ENCODE measurements around the gene EDAR. TPM values are rescaled to one million over a fixed set of nuclear protein-coding genes. Genes with fewer than 3 reads are reported as not detected.

Gene EDAR
- total and polyA plus RNA-seq, 3 experiments from 2014 or later = 0.07 to 0.64 (median 0.16) TPM

DNA sequence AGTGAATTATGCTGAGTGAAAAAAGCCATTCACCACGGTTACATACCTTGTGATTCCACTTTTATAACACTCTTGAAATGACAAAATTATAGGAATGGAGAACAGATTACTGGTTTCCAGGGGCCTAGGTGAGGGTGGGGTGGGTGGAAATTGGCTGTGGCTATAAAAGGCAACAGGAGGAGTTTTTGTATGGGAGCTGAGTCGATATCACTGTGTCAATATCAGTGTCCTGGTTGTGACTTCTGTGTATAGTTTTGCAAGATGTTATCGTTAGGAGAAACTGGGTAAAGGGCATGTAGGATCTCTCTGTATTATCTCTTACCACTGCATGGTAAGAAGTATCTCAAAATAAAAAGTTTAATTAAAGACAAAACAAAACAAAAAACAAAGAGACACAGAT, 84.3 kb downstream of the EDAR start:
- H3K27me3 Mint-ChIP-seq = peaks cover 0 to 4% of the 10 kb centered on the region in 2 donors
- H3K27me3 ChIP-seq (ENCODE audit: insufficient read depth, low read length, poor library complexity, severe bottlenecking) = no peaks in the 10 kb centered on the region
- peaks cover 0 to 8% (median 0%) of the 10 kb centered on the region in 3 donors for H3K36me3 Mint-ChIP-seq
- no peak overlapping the region for H3K4me3 Mint-ChIP-seq
- DNase-seq = no peak
- peaks cover 4 to 10% (median 5%) of the 10 kb centered on the region in 5 donors for H3K9me3 Mint-ChIP-seq
- CTCF ChIA-PET = no interaction called here
- H3K36me3 ChIP-seq (ENCODE audit: insufficient read depth, low read length) = no peaks in the 10 kb centered on the region
- H3K9me3 ChIP-seq (ENCODE audit: low read length) = no peaks in the 10 kb centered on the region
- no peaks in the 10 kb centered on the region for H3K4me1 Mint-ChIP-seq
- H3K27ac Mint-ChIP-seq = no peak overlapping the region
- POLR2A ChIA-PET = no interaction called here
- H3K27ac ChIP-seq (ENCODE audit: low read depth, low read length) = no peak overlapping the region
- H3K4me3 ChIP-seq (ENCODE audit: low read length) = no peak overlapping the region
- no peaks in the 10 kb centered on the region for H3K4me1 ChIP-seq (ENCODE audit: insufficient read depth, low read length)

DNA sequence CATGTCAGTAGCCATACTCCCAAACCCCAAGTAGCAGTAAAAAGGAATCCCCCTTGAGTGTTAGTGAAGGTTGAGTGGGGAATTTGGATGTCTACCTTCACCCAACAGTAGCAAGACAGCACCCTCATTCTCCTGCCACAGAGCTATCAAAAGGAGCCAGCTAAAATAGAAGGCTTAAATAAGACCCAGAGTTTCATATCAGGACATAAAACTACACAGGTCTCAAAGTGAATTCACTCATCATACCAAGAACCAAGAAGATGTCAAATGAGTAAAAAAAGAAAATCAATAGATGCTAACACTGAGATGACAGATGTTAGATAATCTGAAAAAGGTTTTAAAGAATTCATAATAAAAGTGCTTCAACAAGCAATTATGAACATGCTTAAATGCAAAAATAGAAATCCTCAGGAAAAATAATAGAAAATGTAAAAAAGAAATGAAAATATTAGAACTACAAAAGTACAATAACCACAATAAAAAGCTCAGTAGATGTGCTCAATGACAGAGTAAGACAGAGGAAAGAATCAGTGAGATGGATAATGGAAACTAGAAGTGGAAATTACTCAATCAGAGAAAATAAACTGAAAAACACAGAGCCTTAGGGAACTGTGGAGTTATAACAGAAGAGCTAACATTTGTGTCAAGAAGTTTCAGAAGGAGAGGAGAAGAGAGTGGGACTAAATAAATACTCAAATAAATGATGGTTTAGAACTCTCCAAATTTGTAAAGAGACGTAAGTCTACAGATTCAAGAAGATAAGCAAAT, 90.5 kb downstream of the EDAR start:
- peaks cover 6 to 25% of the 10 kb centered on the region in 2 donors for H3K27me3 Mint-ChIP-seq
- CTCF ChIA-PET = no interaction called here
- H3K9me3 ChIP-seq (ENCODE audit: low read length) = no peaks in the 10 kb centered on the region
- H3K27ac Mint-ChIP-seq = no peak overlapping the region
- no peak overlapping the region for H3K4me3 ChIP-seq (ENCODE audit: low read length)
- POLR2A ChIA-PET = no interaction called here
- H3K27ac ChIP-seq (ENCODE audit: low read depth, low read length) = no peak overlapping the region
- no peak for DNase-seq
- H3K36me3 ChIP-seq (ENCODE audit: insufficient read depth, low read length) = peaks cover 5% of the 10 kb centered on the region
- H3K4me1 ChIP-seq (ENCODE audit: insufficient read depth, low read length) = no peaks in the 10 kb centered on the region
- no peaks in the 10 kb centered on the region for H3K4me1 Mint-ChIP-seq
- H3K9me3 Mint-ChIP-seq = peaks cover 5 to 16% (median 10%) of the 10 kb centered on the region in 5 donors
- H3K4me3 Mint-ChIP-seq = no peak overlapping the region
- no peaks in the 10 kb centered on the region for H3K27me3 ChIP-seq (ENCODE audit: insufficient read depth, low read length, poor library complexity, severe bottlenecking)
- H3K36me3 Mint-ChIP-seq = peaks cover 0 to 30% (median 0%) of the 10 kb centered on the region in 3 donors

DNA sequence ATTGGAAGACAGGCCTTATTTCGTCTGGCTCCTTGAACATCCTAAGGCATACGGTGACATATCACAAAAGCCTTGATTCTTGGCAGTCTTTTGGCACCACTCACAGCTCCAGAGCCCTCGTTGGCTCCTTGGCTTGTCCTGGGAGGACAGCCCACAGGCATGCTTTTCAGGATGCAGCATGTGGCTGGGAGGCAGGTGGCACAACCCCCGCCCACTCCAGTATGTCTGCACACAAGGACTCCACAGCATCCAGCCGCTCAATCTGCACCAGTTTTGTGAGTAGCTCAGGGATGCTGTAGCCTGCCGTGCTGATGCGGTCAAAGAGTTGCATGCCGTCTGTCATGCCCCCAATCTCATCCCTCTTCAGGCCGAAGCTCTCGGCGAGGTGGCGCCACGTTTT, 92.3 kb downstream of the EDAR start:
- Histone ChIP-seq H3K9me3 (ENCODE audit: low read length) (no peaks in the 10 kb centered on the region), H3K36me3 (ENCODE audit: insufficient read depth, low read length) (peaks cover 5% of the 10 kb centered on the region), H3K4me1 (ENCODE audit: insufficient read depth, low read length) (no peaks in the 10 kb centered on the region), H3K4me3 (ENCODE audit: low read length) (no peak overlapping the region), H3K27me3 (ENCODE audit: insufficient read depth, low read length, poor library complexity, severe bottlenecking) (no peaks in the 10 kb centered on the region), H3K27ac (ENCODE audit: low read depth, low read length) (no peak overlapping the region)
- DNase-seq = no peak
- Mint-ChIP-seq H3K4me1 (no peaks in the 10 kb centered on the region), H3K27ac (no peak overlapping the region), H3K36me3 (peaks cover 0 to 34% (median 2%) of the 10 kb centered on the region in 3 donors), H3K27me3 (peaks cover 6 to 25% of the 10 kb centered on the region in 2 donors), H3K9me3 (peaks cover 5 to 19% (median 10%) of the 10 kb centered on the region in 5 donors), H3K4me3 (no peak overlapping the region)
- ChIA-PET CTCF (no interaction called here), POLR2A (no interaction called here)

DNA sequence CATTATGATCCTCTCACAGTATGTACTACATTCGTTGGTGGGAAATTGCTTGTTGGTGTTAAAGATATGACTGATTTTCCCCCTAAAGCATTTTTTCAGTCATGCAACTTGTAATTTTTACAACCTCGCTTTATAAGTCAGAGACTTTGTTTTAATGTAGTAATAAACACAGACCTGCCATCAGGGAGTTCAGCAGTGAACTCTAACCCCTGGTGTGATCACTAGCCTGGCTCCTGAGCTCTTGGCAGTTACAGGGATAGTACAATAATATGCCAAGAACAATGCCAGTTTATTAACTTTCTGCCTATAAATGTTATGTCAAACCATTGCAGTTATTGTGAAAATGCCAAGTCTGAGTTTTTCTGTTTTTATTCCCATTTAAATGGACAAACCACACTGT, 93.8 kb downstream of the EDAR start:
- H3K4me3 Mint-ChIP-seq = no peak overlapping the region
- no peaks in the 10 kb centered on the region for H3K27me3 ChIP-seq (ENCODE audit: insufficient read depth, low read length, poor library complexity, severe bottlenecking)
- no peaks in the 10 kb centered on the region for H3K4me1 ChIP-seq (ENCODE audit: insufficient read depth, low read length)
- H3K27me3 Mint-ChIP-seq = peaks cover 8 to 20% of the 10 kb centered on the region in 2 donors
- peaks cover 2 to 44% (median 4%) of the 10 kb centered on the region in 3 donors for H3K36me3 Mint-ChIP-seq
- H3K27ac Mint-ChIP-seq = no peak overlapping the region
- peaks cover 5% of the 10 kb centered on the region for H3K36me3 ChIP-seq (ENCODE audit: insufficient read depth, low read length)
- H3K9me3 ChIP-seq (ENCODE audit: low read length) = peaks cover 2% of the 10 kb centered on the region
- no peak overlapping the region for H3K27ac ChIP-seq (ENCODE audit: low read depth, low read length)
- no peak overlapping the region for H3K4me3 ChIP-seq (ENCODE audit: low read length)
- POLR2A ChIA-PET = no interaction called here
- CTCF ChIA-PET = no interaction called here
- H3K9me3 Mint-ChIP-seq = peaks cover 10 to 25% (median 21%) of the 10 kb centered on the region in 5 donors
- no peak for DNase-seq
- no peaks in the 10 kb centered on the region for H3K4me1 Mint-ChIP-seq

DNA sequence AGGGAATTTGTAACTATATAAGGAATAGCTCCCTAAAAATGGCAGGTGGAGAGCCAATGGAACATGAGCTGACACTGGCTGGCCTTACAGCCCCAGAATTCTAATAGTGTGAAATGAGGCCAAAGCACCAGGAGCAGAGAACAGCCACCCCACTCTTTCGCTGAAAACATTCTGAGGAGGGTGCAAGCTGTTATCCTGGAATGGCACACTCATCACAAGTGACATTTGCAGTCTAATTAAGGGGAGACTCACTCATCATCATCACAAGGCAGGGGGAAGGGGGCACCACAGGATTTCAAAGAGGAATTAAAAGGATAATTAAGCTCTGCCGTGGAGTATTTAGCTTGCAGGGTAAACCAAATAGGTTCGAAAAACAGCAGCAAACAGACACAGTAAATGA, 94.3 kb downstream of the EDAR start:
- Mint-ChIP-seq H3K36me3 (peaks cover 3 to 42% (median 5%) of the 10 kb centered on the region in 3 donors), H3K9me3 (peaks cover 12 to 26% (median 24%) of the 10 kb centered on the region in 5 donors), H3K4me3 (no peak overlapping the region), H3K27ac (no peak overlapping the region), H3K4me1 (no peaks in the 10 kb centered on the region), H3K27me3 (peaks cover 9 to 20% of the 10 kb centered on the region in 2 donors)
- H3K9me3 ChIP-seq (ENCODE audit: low read length) = peaks cover 7% of the 10 kb centered on the region
- no peaks in the 10 kb centered on the region for H3K27me3 ChIP-seq (ENCODE audit: insufficient read depth, low read length, poor library complexity, severe bottlenecking)
- no peaks in the 10 kb centered on the region for H3K4me1 ChIP-seq (ENCODE audit: insufficient read depth, low read length)
- no peak overlapping the region for H3K4me3 ChIP-seq (ENCODE audit: low read length)
- POLR2A ChIA-PET = interaction anchor here (0.6 kb wide), 1 partner anchor 109 kb away, joined by 3 read pairs; no protein-coding TSS in a partner anchor
- CTCF ChIA-PET = interaction anchor here (0.6 to 1.1 kb wide), 2 partner anchors 12 to 615 kb away, joined by 3 read pairs; no protein-coding TSS in a partner anchor
- no peak for DNase-seq
- no peak overlapping the region for H3K27ac ChIP-seq (ENCODE audit: low read depth, low read length)
- H3K36me3 ChIP-seq (ENCODE audit: insufficient read depth, low read length) = peaks cover 5% of the 10 kb centered on the region

DNA sequence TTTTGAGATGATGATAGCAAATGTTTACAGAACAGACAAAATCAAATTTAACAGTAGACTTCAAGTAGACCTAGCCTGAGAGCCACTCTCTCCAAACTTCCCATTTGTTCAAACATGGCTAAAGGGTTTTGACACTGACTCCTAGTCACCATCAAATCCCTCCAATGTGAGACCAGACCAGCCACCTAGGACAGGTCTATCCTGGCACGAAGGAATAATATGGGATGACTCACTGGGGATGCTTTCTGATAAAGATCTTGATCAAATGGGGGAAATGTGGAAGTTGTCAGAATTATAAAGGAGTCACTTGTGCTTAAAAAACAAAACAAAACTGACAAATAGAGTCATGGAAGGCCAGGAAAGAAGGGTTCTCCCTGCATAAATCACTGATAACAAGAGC, 95.7 kb downstream of the EDAR start:
- peaks cover 10% of the 10 kb centered on the region for H3K9me3 ChIP-seq (ENCODE audit: low read length)
- Mint-ChIP-seq H3K36me3 (peaks cover 6 to 49% (median 7%) of the 10 kb centered on the region in 3 donors), H3K27me3 (peaks cover 11 to 13% of the 10 kb centered on the region in 2 donors), H3K9me3 (peaks cover 23 to 35% (median 30%) of the 10 kb centered on the region in 5 donors), H3K27ac (no peak overlapping the region), H3K4me3 (no peak overlapping the region), H3K4me1 (no peaks in the 10 kb centered on the region)
- no peaks in the 10 kb centered on the region for H3K4me1 ChIP-seq (ENCODE audit: insufficient read depth, low read length)
- H3K36me3 ChIP-seq (ENCODE audit: insufficient read depth, low read length) = peaks cover 5% of the 10 kb centered on the region
- CTCF ChIA-PET = no interaction called here
- no peaks in the 10 kb centered on the region for H3K27me3 ChIP-seq (ENCODE audit: insufficient read depth, low read length, poor library complexity, severe bottlenecking)
- no peak for DNase-seq
- no peak overlapping the region for H3K27ac ChIP-seq (ENCODE audit: low read depth, low read length)
- POLR2A ChIA-PET = no interaction called here
- H3K4me3 ChIP-seq (ENCODE audit: low read length) = no peak overlapping the region

DNA sequence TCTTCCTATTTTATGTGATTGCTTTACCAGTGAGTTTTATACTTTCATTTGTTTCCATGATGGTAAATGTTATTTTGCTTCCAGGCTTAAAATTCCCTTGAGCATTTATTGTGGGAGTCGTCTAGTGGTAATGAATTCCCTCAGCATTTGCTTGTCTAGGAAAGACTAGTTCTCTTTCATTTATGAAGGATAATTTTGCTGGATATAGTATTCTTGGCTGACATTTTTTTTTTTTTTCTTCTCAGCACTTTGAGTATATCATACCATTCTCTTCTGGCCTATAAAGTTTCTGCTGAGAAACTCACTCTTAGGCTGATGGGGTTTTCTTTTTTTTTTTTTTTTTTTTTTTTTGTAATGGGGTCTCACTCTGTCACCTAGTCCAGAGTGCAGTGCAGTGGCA, 99.1 kb downstream of the EDAR start:
- no peak overlapping the region for H3K27ac Mint-ChIP-seq
- Histone ChIP-seq H3K9me3 (ENCODE audit: low read length) (peaks cover 10% of the 10 kb centered on the region), H3K4me1 (ENCODE audit: insufficient read depth, low read length) (no peaks in the 10 kb centered on the region), H3K36me3 (ENCODE audit: insufficient read depth, low read length) (no peaks in the 10 kb centered on the region), H3K27me3 (ENCODE audit: insufficient read depth, low read length, poor library complexity, severe bottlenecking) (no peaks in the 10 kb centered on the region), H3K27ac (ENCODE audit: low read depth, low read length) (no peak overlapping the region), H3K4me3 (ENCODE audit: low read length) (no peak overlapping the region)
- DNase-seq = no peak
- H3K4me3 Mint-ChIP-seq = no peak overlapping the region
- ChIA-PET POLR2A (no interaction called here), CTCF (no interaction called here)
- no peaks in the 10 kb centered on the region for H3K4me1 Mint-ChIP-seq
- peaks cover 3 to 9% of the 10 kb centered on the region in 2 donors for H3K27me3 Mint-ChIP-seq
- peaks cover 31 to 40% (median 32%) of the 10 kb centered on the region in 5 donors for H3K9me3 Mint-ChIP-seq
- peaks cover 6 to 46% (median 7%) of the 10 kb centered on the region in 3 donors for H3K36me3 Mint-ChIP-seq

DNA sequence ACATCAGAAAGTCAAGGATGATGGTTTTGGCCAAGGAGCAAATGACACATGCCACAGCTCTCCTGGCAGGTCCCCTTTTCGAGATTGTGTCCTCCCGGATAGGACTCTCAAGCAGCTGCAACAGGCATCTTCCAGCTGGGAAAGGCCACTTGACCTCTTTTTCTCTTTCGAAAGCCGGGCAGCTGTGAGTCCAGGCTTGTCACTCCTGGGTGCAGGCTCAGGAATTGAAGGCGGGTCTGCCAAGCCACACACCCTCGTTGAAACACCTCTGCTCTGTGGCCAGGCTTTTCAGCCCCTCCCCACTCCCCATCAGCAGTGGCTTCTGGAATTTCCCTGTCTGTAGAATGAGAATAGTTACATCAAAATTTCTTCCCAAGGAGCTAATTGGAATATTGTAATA, 104.4 kb downstream of the EDAR start:
- POLR2A ChIA-PET = no interaction called here
- no peak overlapping the region for H3K27ac Mint-ChIP-seq
- no peak overlapping the region for H3K4me3 Mint-ChIP-seq
- Histone ChIP-seq H3K27ac (ENCODE audit: low read depth, low read length) (no peak overlapping the region), H3K36me3 (ENCODE audit: insufficient read depth, low read length) (no peaks in the 10 kb centered on the region), H3K27me3 (ENCODE audit: insufficient read depth, low read length, poor library complexity, severe bottlenecking) (no peaks in the 10 kb centered on the region), H3K9me3 (ENCODE audit: low read length) (peaks cover 2% of the 10 kb centered on the region), H3K4me3 (ENCODE audit: low read length) (no peak overlapping the region), H3K4me1 (ENCODE audit: insufficient read depth, low read length) (no peaks in the 10 kb centered on the region)
- H3K27me3 Mint-ChIP-seq = peaks cover 0 to 4% of the 10 kb centered on the region in 2 donors
- no peak for DNase-seq
- H3K9me3 Mint-ChIP-seq = peaks cover 9 to 34% (median 30%) of the 10 kb centered on the region in 5 donors
- CTCF ChIA-PET = no interaction called here
- H3K4me1 Mint-ChIP-seq = no peaks in the 10 kb centered on the region
- peaks cover under 1 to 26% (median 5%) of the 10 kb centered on the region in 3 donors for H3K36me3 Mint-ChIP-seq
